Ishikawa (cell line): ENCODE measurements around the gene NR6A1.

ENCODE experiments used
- CEBPB ChIP-seq: IDR thresholded peaks from 2 replicates; pipeline ENCODE4 v1.6.1; 2012
- CREB1 ChIP-seq: IDR thresholded peaks from 2 replicates; pipeline ENCODE4 v1.6.1; 2012; ENCODE audit warnings: low read depth
- EGR1 ChIP-seq: IDR thresholded peaks from 2 replicates; pipeline ENCODE4 v1.6.1; 2012
- EP300 ChIP-seq: IDR thresholded peaks from 2 replicates; pipeline ENCODE4 v1.6.1; 2012; ENCODE audit warnings: borderline replicate concordance
- FOXM1 ChIP-seq: IDR thresholded peaks from 2 replicates; pipeline ENCODE4 v1.6.1; 2012; ENCODE audit warnings: low read depth, borderline replicate concordance
- MAX ChIP-seq: IDR thresholded peaks from 2 replicates; pipeline ENCODE4 v1.6.1; 2012
- NFIC ChIP-seq: IDR thresholded peaks from 2 replicates; pipeline ENCODE4 v1.6.1; 2012
- RAD21 ChIP-seq: IDR thresholded peaks from 2 replicates; pipeline ENCODE4 v1.6.1; 2012; ENCODE audit warnings: low read depth
- REST ChIP-seq: IDR thresholded peaks from 2 replicates; pipeline ENCODE4 v1.6.1; 2012; ENCODE audit warnings: low read depth, mild to moderate bottlenecking
- TAF1 ChIP-seq: IDR thresholded peaks from 2 replicates; pipeline ENCODE4 v1.6.1; 2012; ENCODE audit warnings: low read depth, mild to moderate bottlenecking
- TCF12 ChIP-seq: IDR thresholded peaks from 2 replicates; pipeline ENCODE4 v1.6.1; 2012; ENCODE audit warnings: low read depth
- TEAD4 ChIP-seq: IDR thresholded peaks from 2 replicates; pipeline ENCODE4 v1.6.1; 2012
- USF1 ChIP-seq: IDR thresholded peaks from 2 replicates; pipeline ENCODE4 v1.6.1; 2012
- YY1 ChIP-seq: IDR thresholded peaks from 2 replicates; pipeline ENCODE4 v1.6.1; 2012; ENCODE audit warnings: low read depth
- ZBTB7A ChIP-seq: IDR thresholded peaks from 2 replicates; pipeline ENCODE4 v1.6.1; 2012; ENCODE audit warnings: low read depth

NR6A1 gene

GRCh38 chr9:124531115-124531514, 240.0 kb downstream of the NR6A1 start:
- TF ChIP-seq TAF1 (no peak), FOXM1 (no peak), EP300 (no peak), TCF12 (no peak), REST (no peak), CEBPB (no peak), RAD21 (no peak), MAX (no peak), USF1 (no peak), YY1 (no peak)

DNA sequence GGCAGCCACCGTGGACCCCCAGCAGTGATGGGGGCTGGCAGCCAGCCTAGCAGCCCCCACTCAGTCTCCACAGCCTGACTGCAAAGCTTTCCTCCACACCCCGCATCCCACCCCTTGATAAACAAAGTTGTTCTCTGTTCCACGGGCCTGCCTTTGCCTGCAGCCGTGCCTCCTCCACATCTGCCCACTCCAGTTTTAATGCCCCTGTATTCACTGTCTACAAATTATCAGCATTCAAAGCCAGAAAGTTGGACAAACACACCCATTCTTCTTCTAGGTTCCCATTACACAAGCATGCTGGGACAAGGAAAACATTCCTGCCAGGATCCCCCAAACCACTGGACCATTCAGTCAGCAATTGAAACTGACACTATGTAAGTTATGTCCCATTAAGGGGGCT, 240.9 kb downstream of the NR6A1 start:
- TF ChIP-seq USF1 (no peak), CREB1 (no peak), REST (no peak), RAD21 (no peak), ZBTB7A (no peak), YY1 (no peak), EGR1 (no peak), EP300 (no peak), CEBPB (no peak), MAX (no peak), FOXM1 (no peak)

GRCh38 chr9:124527781-124528180, 243.3 kb downstream of the NR6A1 start:
- TF ChIP-seq RAD21: no peak

GRCh38 chr9:124526174-124526573, 244.9 kb downstream of the NR6A1 start:
- no peak for TF ChIP-seq FOXM1
- TF ChIP-seq ZBTB7A: no peak
- TF ChIP-seq NFIC: no peak
- TF ChIP-seq REST: no peak
- no peak for TF ChIP-seq TEAD4
- no peak for TF ChIP-seq CREB1
- TF ChIP-seq TCF12: no peak
- no peak for TF ChIP-seq USF1
- no peak for TF ChIP-seq TAF1
- no peak for TF ChIP-seq CEBPB
- TF ChIP-seq RAD21: no peak
- TF ChIP-seq YY1: no peak
- no peak for TF ChIP-seq EP300
- TF ChIP-seq EGR1: no peak
- no peak for TF ChIP-seq MAX
